ENCODE data around the gene AHSG.
"Not testable (repeated sequence)": the region's sequence is repeated elsewhere in the genome, so short reads cannot be mapped to it uniquely, and the experiment has no call there.

AHSG gene

GRCh38 chr3:186618318-186618938 is 5.6 kb downstream of the AHSG start:
- DNase-seq = no peak

- DNase-seq = no peak
Observed at GRCh38 chr3:186619787-186620212, 6.9 kb downstream of the AHSG start.

- DNase-seq = no peak
Observed at GRCh38 chr3:186620213-186621092, 7.6 kb downstream of the AHSG start.

GRCh38 chr3:186621894-186622650 is 9.2 kb downstream of the AHSG start:
- DNase-seq = no peak

GRCh38 chr3:186622651-186623310 is 9.9 kb downstream of the AHSG start:
- no peak for DNase-seq

- no peak for DNase-seq
Observed at GRCh38 chr3:186624598-186624997, 11.7 kb downstream of the AHSG start.

- DNase-seq = no peak
Observed at GRCh38 chr3:186625600-186626042, 12.8 kb downstream of the AHSG start.

- DNase-seq = no peak
Observed at GRCh38 chr3:186626254-186626847, 13.5 kb downstream of the AHSG start.

- DNase-seq = no peak
Observed at GRCh38 chr3:186627852-186628414, 15.1 kb downstream of the AHSG start.

- DNase-seq = no peak
Observed at GRCh38 chr3:186628756-186629155, 15.9 kb downstream of the AHSG start.

- no peak for DNase-seq
Observed at GRCh38 chr3:186630950-186631641, 18.2 kb downstream of the AHSG start.

GRCh38 chr3:186633481-186633880 is 20.6 kb downstream of the AHSG start:
- no peak for DNase-seq

GRCh38 chr3:186634207-186634606 is 21.3 kb downstream of the AHSG start:
- not testable (repeated sequence) for DNase-seq

- DNase-seq = no peak
Observed at GRCh38 chr3:186635532-186635931, 22.7 kb downstream of the AHSG start.

GRCh38 chr3:186636536-186636935 is 23.7 kb downstream of the AHSG start:
- no peak for DNase-seq

GRCh38 chr3:186637686-186638085 is 24.8 kb downstream of the AHSG start:
- DNase-seq = no peak

GRCh38 chr3:186638259-186638658 is 25.4 kb downstream of the AHSG start:
- DNase-seq = no peak

- DNase-seq = no peak
Observed at GRCh38 chr3:186639778-186640472, 27.1 kb downstream of the AHSG start, which contains the start of gene FETUB. Gene FETUB, plus strand, starts transcription at chr3:186640399. Its CDS starts 62 bp downstream, at chr3:186640461.

- DNase-seq = no peak
Observed at GRCh38 chr3:186640473-186640818, 27.6 kb downstream of the AHSG start.

GRCh38 chr3:186640929-186641328 is 28.1 kb downstream of the AHSG start:
- DNase-seq = no peak

GRCh38 chr3:186642014-186642413 is 29.2 kb downstream of the AHSG start:
- DNase-seq = no peak

All from T-helper 2 cell (primary cell).